ENCODE measurements around the gene ARL8B.

GRCh38 chr3:5155241-5155640, 33.1 kb downstream of the ARL8B start:
- TF ChIP-seq, protein P1, sequence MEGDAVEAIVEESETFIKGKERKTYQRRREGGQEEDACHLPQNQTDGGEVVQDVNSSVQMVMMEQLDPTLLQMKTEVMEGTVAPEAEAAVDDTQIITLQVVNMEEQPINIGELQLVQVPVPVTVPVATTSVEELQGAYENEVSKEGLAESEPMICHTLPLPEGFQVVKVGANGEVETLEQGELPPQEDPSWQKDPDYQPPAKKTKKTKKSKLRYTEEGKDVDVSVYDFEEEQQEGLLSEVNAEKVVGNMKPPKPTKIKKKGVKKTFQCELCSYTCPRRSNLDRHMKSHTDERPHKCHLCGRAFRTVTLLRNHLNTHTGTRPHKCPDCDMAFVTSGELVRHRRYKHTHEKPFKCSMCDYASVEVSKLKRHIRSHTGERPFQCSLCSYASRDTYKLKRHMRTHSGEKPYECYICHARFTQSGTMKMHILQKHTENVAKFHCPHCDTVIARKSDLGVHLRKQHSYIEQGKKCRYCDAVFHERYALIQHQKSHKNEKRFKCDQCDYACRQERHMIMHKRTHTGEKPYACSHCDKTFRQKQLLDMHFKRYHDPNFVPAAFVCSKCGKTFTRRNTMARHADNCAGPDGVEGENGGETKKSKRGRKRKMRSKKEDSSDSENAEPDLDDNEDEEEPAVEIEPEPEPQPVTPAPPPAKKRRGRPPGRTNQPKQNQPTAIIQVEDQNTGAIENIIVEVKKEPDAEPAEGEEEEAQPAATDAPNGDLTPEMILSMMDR (IDR thresholded peaks at IDR 0.05) = no peak
- no peak for TF ChIP-seq EP300 (IDR thresholded peaks at IDR 0.05)
- TF ChIP-seq POLR2A (IDR thresholded peaks at IDR 0.05) = no peak

Measured in ovary (tissue), 3 donors.